HG03064 (cell line): ENCODE data around the gene BIRC7.

Source experiments
- ATAC-seq: cut with Tn5 transposase; IDR thresholded peaks from one replicate; pipeline ENCODE4 v1.9.1; 2021; ENCODE audit warnings: low read depth; ENCODE audit not compliant: unreplicated experiment

The BIRC7 gene

DNA sequence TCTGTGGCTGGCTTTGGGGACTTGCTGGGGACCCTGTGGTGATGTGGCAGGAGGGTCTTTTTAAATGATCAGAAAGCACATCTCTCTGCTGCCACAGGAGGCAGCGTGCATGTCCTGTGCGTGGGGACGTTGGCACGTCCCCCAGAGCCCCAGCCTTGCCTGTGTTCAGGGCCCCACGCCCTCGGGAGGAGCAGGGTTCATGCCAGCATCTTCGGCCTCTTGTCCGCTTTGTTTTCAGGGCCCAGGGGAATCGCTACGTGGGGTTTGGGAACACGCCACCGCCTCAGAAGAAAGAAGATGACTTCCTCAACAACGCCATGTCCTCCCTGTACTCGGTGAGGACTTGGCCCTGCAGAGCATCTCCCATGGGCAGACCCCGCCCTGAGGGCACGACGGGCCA lies 43.0 kb downstream of the BIRC7 start:
- no peak for ATAC-seq

DNA sequence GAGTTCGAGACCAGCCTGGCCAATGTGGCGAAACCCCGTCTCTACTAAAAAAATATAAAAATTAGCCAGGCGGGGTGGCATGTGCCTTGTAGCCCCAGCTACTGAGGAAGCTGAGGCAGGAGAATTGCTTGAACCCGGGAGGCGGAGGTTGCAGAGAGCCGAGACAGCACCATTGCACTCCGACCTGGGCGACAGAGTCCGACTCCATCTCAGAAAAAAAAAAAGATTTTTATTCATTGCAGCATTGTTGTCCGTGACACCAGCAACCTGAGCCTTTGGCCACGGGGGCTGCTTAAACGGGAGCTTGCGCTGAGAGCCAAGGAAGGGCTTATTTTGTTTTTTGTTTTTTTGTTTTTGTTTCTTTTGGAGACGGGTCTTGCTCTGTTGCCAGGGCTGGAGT lies 44.2 kb downstream of the BIRC7 start:
- no peak for ATAC-seq

GRCh38 chr20:63280371-63280770 lies 44.7 kb downstream of the BIRC7 start:
- ATAC-seq = no peak

GRCh38 chr20:63280929-63281545 lies 45.3 kb downstream of the BIRC7 start:
- ATAC-seq = no peak

DNA sequence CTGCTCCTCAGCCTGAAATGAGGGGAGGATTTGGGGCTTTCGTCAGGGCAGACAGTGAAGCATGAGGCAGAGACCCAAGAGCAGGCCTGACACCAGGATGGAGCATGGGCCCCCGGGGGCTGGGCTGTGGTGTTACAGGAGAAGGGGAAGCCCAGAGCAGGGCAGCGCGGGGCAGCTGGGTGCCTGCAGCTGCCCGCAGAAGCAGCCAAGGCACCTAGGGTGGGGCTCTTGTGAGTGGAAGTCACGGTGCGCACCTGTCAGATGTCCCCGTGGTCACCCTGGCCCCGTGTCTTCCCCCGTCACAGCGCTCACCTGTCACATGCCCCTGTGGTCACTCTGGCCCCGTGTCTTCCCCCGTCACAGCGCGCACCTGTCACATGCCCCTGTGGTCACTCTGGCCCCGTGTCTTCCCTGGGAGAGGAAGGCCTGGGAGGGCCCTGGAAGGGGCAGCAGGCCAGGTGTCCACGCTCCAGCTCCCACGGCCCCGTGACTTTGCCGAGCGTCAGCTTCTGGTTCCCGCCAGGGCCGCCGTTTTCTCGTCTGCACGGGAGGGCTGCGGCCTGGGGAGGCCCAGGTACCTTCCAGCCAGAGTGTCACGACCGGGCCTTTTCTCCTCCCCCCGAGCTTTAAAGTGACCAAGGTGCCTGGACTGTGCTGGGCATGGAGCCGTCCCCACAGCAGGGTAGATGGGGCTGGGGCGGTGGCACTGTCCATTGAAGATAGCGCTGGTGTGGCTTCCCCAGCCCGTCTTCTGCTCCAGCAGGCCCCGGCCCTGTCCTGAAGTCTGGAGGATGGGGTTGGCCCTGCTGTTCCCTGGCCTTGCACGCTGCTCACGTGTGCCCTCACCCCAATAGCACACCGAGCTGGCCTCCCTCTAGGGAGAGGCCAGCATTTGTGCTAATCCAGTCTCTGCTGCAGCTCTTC lies 46.3 kb downstream of the BIRC7 start:
- no peak for ATAC-seq

DNA sequence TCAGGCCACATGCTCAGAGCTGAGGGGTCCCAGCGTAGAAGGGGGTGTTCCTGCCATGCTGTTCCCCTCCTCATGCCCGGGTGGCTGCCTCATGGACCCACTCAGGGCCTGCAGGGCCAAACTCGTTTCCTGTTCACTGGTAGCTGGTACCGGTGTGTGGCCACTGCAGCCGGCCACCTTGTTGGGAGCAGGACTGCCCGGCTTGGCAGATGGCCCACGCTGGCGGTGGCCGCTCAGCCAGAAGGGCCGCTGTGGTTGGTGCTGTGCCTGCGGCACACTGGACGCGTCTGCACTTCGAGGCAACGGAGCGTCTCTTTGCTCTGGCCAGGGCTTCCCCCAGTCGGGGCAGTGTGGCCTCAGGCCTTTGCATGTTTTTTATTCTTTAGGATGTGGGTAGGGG lies 47.2 kb downstream of the BIRC7 start:
- ATAC-seq = no peak

DNA sequence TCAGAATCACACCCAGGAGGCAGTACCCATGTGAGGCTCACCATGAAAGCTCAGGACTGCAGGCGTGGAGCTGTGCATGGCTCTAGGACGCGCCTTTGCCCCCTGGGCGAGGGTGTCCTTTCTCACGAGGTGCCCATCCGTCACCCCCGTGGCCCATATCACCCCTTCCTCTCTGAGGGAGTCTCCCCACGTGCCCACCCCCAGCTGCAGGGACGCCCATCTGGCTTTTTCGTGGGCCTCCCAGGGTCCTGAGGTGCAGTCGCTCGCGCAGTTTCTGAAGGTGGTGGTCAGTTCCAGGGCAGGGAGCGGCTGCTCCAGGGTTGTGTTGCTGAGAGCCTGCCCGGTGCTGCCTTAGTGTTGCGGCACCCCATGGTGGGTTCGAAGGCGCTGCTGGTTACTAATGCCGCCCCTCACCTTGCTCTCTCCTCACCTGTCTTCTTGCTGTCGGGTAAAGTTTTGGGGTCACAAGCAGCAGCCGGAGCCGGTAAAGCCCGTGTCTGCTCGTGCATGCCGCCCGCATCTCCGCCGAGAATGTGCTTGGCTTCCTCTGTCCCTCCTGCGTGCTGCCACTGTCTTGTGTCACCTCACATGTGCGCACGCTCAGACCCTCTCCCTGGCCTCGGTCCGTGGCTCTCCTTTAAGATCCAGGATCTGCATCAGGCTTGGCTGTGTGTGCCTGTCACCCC lies 47.8 kb downstream of the BIRC7 start:
- ATAC-seq = no peak

DNA sequence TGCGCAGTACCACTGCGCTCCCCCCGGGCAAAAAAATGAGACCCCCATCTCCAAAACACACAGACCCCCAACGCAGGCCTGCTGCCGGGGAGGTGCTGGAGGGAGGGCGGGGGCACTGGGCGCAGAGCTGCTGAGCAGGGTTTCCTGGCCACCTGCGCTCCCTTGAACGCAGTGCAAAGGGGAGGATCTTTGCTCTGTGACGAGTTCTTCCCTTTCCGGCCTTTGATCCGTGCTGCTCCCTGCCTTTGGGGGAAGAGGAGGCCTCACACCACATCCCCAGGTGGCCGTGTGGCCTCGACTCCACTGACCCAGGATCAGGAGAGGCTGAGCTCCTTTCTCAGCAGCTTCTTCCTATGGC lies 48.4 kb downstream of the BIRC7 start:
- ATAC-seq = no peak

DNA sequence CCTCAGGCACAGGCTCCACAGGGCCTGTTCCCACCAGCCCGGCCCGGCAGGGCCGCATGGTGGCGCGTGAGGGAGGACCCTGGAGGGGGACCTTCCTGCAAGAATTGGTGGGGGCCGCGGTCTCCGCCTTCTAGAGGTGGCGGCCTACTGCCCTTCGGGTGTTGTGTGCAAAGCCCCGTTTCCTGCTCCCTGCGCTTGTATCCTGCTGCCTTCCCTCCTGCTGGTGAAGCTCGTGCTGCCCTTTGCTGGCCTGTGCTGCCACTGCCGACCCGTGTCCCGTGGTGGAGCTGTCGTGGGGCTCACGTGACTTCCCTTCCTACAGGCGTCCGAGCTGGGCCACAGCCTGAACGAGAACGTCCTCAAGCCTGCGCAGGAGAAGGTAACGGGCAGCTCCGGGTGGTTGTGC lies 48.8 kb downstream of the BIRC7 start:
- ATAC-seq = no peak

GRCh38 chr20:63284981-63285524 lies 49.3 kb downstream of the BIRC7 start:
- ATAC-seq = no peak

DNA sequence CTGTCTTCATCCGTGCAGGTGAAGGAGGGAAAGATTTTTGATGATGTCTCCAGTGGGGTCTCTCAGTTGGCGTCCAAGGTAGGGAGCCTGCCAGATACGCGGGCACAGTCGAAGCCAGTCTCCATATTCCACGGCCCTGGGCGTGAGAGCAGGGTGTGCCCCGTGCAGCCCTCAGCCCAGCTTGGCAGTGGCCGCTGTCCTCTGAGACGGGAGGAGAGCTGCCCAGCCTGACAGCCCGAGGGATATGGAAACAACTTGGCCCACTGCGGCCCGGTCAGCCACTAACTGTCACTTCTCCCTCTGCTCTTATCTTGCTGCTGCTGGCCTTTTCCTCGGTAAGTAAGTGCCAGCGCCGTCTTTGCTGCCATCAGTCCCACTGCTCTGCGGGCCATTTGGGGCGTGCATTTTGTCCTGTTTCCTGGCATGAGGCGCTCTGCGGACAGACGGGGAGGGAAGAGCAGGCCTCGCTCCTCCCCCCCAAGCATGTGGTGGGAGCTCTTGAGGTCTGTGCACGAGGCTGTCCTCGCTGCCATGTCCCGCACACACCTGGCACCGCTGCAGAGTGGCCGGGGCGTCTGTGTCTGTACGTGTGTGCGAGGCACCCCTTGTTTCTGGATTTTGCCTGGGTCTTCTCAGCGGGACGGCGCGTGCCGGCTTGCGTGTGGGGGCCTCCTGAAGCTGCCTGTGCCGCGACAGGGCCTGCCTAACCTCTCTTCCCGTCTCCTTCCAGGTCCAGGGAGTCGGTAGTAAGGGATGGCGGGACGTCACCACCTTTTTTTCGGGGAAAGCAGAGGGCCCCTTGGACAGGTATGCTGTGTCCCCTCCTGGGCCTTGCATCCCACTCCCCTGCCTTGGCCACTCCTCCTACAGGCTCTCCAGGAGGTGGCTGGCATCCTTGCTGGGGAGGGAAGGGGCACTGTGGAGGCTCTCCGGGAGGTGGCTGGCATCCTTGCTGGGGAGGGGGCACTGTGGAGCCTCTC lies 50.2 kb downstream of the BIRC7 start:
- ATAC-seq = no peak

DNA sequence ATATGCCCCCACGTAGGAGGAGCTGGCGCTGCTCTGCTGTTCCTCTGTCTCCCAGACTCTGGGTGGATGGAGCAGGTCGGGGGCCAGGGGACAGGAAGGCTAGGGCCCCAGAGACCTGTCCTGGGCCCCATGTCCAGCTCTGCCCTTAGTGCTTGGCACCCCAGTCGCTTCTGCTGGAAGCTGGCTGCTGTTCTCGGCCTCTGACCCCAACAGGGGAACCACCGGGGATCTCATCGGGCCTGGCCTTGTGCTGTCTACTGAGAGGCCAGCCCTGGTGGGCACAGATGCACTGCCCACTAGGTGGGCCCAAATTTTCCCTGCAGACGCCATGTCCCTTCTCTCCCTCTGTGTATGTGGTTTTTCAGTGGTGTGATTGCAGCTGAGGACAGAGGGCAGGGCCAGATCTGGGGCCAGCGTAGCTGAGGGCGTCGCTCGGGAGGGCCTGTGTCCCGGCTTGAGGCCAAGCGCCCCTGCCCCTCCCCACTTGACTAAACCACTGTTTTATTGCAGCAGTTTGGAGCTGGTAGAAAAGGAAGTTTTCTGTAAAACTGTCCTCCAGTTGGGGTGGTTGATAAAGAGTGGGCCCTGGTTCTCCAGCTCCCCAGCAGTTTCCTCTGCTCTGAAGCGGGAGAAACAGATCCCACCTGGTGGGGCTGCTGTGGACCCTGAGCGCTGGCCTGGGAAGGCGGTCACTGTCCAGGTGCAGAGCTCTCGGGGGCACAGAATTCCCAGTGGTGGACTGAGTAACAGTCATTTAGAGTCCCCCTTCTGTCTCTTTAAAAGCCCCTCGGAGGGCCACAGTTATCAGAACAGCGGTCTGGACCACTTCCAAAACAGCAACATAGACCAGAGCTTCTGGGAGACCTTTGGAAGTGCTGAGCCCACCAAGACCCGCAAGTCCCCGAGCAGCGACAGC lies 51.3 kb downstream of the BIRC7 start:
- ATAC-seq = no peak

- no peak for ATAC-seq
Observed at GRCh38 chr20:63287697-63288580, 52.2 kb downstream of the BIRC7 start.

GRCh38 chr20:63288581-63289251 lies 53.0 kb downstream of the BIRC7 start:
- ATAC-seq = no peak

- no peak for ATAC-seq
Observed at GRCh38 chr20:63289311-63290135, 53.8 kb downstream of the BIRC7 start.
